Activated CD8-positive, alpha-beta memory T cell treated with anti-CD3 and anti-CD28 coated beads, Interleukin-2, amount 50 U/mL, for 24 hours (primary cell): ENCODE results near the gene RNF19B.
A peak's percentile ranks its signal among the peaks of the same experiment; 100 is the strongest.
"Not testable (repeated sequence)": the region's sequence is repeated elsewhere in the genome, so short reads cannot be mapped to it uniquely, and the experiment has no call there.

Experiments
- DNase-seq: peaks from one replicate; pipeline ENCODE4 v3.0.0-alpha.2; 2020; ENCODE audit errors: extremely low read depth

The RNF19B gene

GRCh38 chr1:32991819-32992488 is 27.3 kb upstream of the RNF19B start:
- DNase-seq, result no peak

GRCh38 chr1:32991386-32991785 is 26.8 kb upstream of the RNF19B start:
- DNase-seq, result no peak

DNA sequence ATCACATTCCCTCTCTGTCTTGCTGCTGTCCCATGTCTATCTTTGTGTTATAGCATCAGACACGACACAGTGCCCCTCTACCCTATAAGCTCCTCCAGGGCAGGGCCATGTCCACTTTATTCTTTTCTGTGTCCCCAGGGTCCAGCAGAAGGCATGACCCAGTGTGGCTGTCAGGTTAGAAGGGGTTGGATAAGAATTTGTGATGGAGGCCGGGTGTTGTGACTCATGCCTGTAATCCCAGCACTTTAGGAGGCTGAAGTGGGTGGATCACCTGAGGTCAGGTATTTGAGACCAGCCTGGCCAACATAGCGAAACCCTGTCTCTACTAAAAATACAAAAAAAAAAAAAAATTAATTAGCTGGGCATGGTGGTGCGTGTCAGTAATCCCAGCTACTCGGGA is 26.3 kb upstream of the RNF19B start:
- DNase-seq, result no peak

DNA sequence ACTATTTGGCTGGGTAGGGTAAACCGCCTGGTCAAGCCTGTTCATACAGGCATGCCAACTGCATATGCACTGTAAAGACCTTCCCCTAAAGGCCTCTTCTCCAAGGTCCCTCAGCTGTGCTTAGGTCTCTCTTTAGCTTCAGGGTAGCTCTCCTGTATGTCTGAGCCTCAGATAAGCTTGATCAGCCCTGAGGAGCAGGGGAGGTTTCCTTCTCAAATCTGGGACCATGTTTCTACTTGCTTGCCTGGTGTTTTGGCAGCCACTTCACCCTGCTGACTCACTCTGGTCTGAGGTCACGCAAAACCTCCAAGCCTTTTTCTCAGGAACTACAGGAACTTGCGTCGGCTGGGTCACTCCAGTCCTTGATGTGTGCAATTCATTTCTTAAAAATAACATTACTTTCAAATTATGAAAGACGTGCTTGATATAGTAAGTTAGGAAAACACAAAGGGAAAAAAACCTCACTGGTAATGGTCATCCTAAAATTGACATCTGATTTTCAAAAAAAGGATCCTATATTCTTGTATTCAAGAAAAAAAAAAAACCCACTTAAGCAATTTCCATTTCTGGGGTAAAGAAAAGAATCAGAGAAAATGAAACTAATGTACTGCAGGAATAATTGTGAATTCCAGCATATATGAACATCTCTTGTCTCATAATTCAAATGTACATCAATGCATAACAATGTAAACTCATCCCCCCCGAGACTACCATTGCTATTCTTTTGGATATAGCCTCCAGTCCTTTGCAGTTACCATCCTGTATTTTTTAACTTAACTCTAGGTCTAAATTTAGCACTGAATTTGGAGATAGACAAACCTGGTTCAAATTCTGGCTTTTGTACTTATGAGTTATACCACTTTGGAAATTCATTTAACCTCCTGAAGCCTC is 24.8 kb upstream of the RNF19B start:
- no peak for DNase-seq

DNA sequence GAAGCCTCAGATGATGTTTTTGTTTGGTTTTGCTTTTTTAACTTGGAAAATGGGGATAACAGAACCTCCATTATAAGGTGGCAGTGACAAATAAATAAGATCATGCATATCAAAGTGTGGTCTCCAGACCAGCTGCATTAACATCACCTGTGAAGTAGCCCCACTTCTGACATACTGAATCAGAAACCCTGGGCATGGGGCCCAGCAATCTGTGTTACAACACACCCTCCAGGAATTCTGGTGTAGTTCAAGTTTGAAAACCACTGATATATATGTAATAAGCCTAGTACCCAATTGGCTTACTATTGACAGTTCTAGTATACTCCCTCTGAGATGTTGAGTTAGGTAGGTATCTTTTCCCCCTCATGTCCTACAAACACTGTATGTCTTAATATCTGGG is 24.1 kb upstream of the RNF19B start:
- no peak for DNase-seq

DNA sequence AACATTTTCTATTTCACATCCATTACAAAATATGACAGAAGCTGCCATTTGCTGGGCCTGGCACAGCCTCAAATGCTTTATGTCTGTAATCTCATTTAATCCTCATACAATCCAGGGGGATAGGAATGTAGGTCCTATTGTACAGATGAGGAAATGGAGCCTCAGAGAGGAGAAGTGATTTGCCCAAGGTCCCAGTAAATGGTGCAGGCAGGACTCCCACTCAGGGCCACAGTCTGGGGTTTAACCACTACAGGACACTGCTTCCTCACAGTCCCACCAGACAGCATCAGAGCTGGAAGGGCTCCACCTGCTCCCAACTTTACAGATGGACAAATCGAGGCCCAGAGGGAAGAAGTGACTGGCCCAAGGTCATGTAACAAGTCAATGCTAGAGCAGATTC is 20.6 kb upstream of the RNF19B start:
- DNase-seq, result no peak

DNA sequence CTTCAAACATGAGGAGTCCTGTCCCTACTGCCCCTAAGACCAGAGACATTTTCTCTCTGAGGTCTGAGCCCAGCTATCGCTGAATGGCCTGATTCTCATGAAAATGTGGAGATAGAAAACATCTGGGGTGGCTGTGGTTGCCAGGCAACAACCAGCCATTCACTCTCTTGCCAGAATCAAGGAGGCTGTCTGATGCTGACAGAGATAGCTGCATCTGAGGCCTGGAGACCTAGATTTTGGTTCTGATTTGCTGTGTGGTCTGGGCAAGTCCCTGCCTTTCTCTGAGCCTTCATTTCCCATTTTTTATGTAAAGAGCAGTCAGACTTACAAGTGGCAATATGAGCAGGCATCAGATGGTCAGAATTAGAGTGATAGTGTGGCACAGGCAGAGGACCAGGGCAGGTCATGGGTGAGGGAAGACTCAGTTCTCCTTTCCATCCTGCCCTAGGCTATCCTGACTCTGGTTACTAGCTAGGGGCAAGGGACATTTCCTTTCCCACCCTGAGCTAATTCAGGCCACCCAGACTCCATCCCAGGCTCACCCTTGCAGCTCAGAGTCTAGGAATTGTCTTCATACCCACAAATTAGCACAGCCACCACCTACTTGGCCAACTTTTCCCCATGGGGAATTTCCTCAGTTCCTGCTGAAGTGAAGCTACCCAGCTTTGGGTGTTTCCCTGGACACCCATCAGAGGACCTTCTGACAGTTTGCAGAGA is 20.0 kb upstream of the RNF19B start:
- DNase-seq, result no peak

- no peak for DNase-seq
Measured at GRCh38 chr1:32984090-32984454, 19.5 kb upstream of the RNF19B start.

DNA sequence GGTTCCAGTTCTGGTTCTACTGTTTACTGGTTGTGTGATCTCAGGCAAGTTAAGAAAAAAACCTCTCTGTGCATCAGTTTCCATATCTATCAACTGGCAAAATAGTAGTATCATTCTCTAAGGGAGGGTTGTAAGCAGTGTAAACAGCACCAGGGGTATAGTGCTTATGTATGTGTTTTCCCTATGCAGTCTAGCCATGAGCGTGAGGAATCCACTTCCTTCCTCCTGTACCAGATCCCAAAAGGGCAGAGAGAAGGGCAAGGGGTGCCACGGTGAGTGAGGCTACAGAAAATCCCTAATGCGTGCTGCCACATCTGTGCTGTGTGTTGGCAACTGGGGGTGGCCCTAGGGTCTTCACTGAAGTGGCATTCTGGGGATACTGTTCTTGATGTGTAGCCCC is 18.4 kb upstream of the RNF19B start:
- no peak for DNase-seq

DNA sequence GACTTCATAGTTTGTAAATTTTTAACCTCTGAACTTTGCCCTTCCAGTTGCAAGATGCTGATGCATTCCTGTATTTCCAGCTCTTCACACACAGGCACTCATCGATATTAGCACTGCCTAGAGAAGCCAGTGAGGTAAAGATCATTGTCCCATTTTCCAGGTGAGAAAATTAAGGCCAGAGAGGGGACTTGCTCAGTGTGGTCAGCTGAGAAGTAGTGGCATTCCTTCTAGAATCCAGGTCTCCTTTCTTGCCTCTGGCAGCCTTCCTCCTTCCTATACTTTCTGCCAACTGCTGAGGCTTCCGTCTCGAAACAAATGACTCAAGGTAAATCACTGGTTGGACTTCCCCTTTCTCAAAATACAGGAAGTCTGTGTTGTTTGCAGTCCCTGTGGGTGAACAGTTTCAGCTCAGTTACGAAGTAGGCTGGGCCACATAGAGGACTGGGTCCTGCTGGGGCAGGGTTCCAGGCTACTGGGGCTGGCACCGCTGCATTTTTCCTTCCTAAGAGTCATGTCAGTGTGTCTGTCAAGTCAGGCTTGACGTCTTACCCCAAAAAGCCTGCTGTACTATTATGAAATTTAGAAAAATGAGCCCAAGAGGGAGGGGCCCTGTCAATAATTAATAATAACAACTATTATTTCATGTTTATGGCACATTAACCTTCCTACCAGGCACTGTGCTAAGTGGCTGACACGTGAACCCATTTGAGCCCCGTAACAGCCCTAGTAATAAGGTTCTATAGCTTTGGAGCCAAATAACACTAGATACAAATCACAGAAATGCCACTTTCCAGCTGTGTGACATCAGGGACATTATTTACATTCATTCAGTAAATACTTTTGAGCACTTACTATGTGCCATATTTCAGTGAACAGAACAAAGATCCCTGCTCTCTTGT is 16.6 kb upstream of the RNF19B start:
- peak; percentile 35 for DNase-seq

- DNase-seq, result no peak
Measured at GRCh38 chr1:32980080-32980479, 15.5 kb upstream of the RNF19B start.

- DNase-seq, result no peak
Measured at GRCh38 chr1:32978854-32979253, 14.2 kb upstream of the RNF19B start.

GRCh38 chr1:32977546-32978087 is 13.0 kb upstream of the RNF19B start:
- DNase-seq, result no peak

- not testable (repeated sequence) for DNase-seq
Measured at GRCh38 chr1:32975055-32975454, 10.4 kb upstream of the RNF19B start.

GRCh38 chr1:32973458-32973857 is 8.8 kb upstream of the RNF19B start:
- DNase-seq, result not testable (repeated sequence)

GRCh38 chr1:32972814-32973428 is 8.3 kb upstream of the RNF19B start:
- no peak for DNase-seq

DNA sequence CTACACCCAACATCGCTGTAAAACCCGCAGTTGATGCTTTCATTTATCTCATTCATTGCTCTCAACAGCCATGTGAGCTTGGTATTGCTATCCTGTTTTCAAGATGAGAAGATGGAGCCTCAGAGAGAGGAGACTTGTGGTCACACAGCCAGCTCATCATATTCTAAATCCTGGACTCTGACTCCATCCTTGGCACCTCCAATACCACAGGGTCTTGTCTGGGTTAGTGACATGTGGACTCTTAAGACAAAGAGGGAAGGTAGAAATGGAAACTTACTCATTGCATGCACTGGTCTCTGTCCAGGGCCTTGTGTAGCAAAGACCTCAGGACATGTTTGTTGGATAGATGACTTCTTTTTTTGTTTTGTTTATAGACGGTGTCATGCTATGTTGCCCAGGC is 7.0 kb upstream of the RNF19B start:
- DNase-seq, result no peak

- DNase-seq, result no peak
Measured at GRCh38 chr1:32971156-32971555, 6.5 kb upstream of the RNF19B start.

DNA sequence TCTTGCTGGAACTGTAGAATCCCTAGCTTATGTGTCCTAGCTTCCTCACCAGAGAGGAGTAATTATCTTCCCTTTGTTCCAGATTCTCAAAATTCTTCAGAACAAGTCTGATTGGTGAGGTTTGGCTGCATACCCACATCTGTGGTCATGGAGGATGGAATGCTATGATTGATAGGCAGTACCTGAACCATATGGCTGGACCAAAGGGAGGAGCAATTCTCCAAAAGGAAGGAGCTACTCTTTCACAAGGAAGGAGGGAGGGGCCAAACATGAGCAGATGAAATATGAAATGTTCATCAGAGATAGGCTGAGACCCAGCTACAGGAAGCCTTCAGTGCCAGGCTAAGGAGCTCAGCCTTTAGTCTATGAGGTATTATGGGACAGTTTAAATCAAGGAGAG is 5.0 kb upstream of the RNF19B start:
- no peak for DNase-seq

DNA sequence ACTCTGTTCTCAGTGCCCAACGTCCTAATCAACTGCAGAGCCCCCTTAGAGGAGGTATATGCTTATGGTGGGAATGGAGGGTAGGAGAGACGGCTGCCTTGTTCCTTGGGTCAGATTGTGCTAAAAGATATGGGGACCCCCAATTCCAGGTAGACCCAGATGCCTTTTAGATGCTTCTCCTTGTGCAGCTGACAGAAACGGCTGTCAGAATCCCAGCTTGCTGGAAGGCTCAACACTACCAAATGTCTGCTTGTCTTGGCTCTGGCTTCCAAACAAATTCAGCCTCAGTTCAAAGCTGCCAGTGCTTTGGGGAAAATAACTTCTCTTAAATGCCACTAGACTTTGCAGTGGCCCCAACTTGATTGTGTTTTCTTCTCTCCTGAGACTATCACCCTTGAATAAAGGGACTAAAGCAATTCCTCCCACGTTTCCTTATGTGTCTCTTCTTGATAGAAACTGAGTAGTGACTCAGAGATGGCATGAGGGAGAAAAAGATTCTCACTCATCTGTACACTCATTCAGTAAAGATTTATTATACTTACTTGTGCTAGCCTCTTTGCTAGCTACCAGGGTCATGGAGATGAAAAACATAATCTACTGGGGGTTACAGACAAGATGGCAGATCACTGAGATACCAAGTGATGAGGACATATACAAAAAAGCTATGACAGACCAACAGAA is 3.4 kb upstream of the RNF19B start:
- DNase-seq, result no peak
